Measurements from ENCODE around the gene ENTPD3.
A peak's percentile ranks its signal among the peaks of the same experiment; 100 is the strongest.
"Not testable (repeated sequence)": the region's sequence is repeated elsewhere in the genome, so short reads cannot be mapped to it uniquely, and the experiment has no call there.

The ENTPD3 gene

GRCh38 chr3:40453933-40454332, 66.9 kb downstream of the ENTPD3 start:
- Histone ChIP-seq H3K36me3 (ENCODE audit: control insufficient read depth, insufficient read depth, low read length) (peaks cover 7% of the 10 kb centered on the region), H3K9ac (ENCODE audit: low read length) (no peak overlapping the region), H3K4me1 (ENCODE audit: control insufficient read depth, insufficient read depth, low read length) (peaks cover 14% of the 10 kb centered on the region), H3K27ac (ENCODE audit: low read depth, low read length) (no peak overlapping the region), H3K4me3 (ENCODE audit: low read length) (peak overlapping the region; percentile 64), H3K27me3 (ENCODE audit: control insufficient read depth, insufficient read depth, low read length) (no peaks in the 10 kb centered on the region)

GRCh38 chr3:40455328-40455727, 68.3 kb downstream of the ENTPD3 start:
- no peak overlapping the region for H3K4me3 ChIP-seq (ENCODE audit: low read length)
- H3K27me3 ChIP-seq (ENCODE audit: control insufficient read depth, insufficient read depth, low read length) = no peaks in the 10 kb centered on the region
- H3K9ac ChIP-seq (ENCODE audit: low read length) = no peak overlapping the region
- peaks cover 12% of the 10 kb centered on the region for H3K36me3 ChIP-seq (ENCODE audit: control insufficient read depth, insufficient read depth, low read length)
- peaks cover 14% of the 10 kb centered on the region for H3K4me1 ChIP-seq (ENCODE audit: control insufficient read depth, insufficient read depth, low read length)
- no peak overlapping the region for H3K27ac ChIP-seq (ENCODE audit: low read depth, low read length)

GRCh38 chr3:40456279-40456939, 69.4 kb downstream of the ENTPD3 start:
- Histone ChIP-seq H3K9ac (ENCODE audit: low read length) (peak overlapping the region; percentile 56), H3K27me3 (ENCODE audit: control insufficient read depth, insufficient read depth, low read length) (no peaks in the 10 kb centered on the region), H3K27ac (ENCODE audit: low read depth, low read length) (peak overlapping the region; percentile 91), H3K4me1 (ENCODE audit: control insufficient read depth, insufficient read depth, low read length) (peaks cover 14% of the 10 kb centered on the region), H3K4me3 (ENCODE audit: low read length) (peak overlapping the region; percentile 99), H3K36me3 (ENCODE audit: control insufficient read depth, insufficient read depth, low read length) (peaks cover 10% of the 10 kb centered on the region)

GRCh38 chr3:40456940-40457823, 70.2 kb downstream of the ENTPD3 start, which contains the start of gene RPL14:
RPL14 (plus strand) TSS chr3:40457339; CDS start chr3:40457472, 133 bp downstream.
- Histone ChIP-seq H3K27me3 (ENCODE audit: control insufficient read depth, insufficient read depth, low read length) (no peaks in the 10 kb centered on the region), H3K36me3 (ENCODE audit: control insufficient read depth, insufficient read depth, low read length) (peaks cover 10% of the 10 kb centered on the region), H3K4me1 (ENCODE audit: control insufficient read depth, insufficient read depth, low read length) (peaks cover 13% of the 10 kb centered on the region), H3K4me3 (ENCODE audit: low read length) (peak within 1 kb of the TSS; percentile 99), H3K27ac (ENCODE audit: low read depth, low read length) (peak within 1 kb of the TSS; percentile 91), H3K9ac (ENCODE audit: low read length) (peak within 1 kb of the TSS; percentile 96)

- peaks cover 10% of the 10 kb centered on the region for H3K4me1 ChIP-seq (ENCODE audit: control insufficient read depth, insufficient read depth, low read length)
- H3K27ac ChIP-seq (ENCODE audit: low read depth, low read length) = no peak overlapping the region
- H3K4me3 ChIP-seq (ENCODE audit: low read length) = peak overlapping the region; percentile 99
- peaks cover 10% of the 10 kb centered on the region for H3K36me3 ChIP-seq (ENCODE audit: control insufficient read depth, insufficient read depth, low read length)
- no peak overlapping the region for H3K9ac ChIP-seq (ENCODE audit: low read length)
- no peaks in the 10 kb centered on the region for H3K27me3 ChIP-seq (ENCODE audit: control insufficient read depth, insufficient read depth, low read length)
These were observed 71.5 kb downstream of the ENTPD3 start for GRCh38 chr3:40458473-40458872.

- peaks cover 10% of the 10 kb centered on the region for H3K36me3 ChIP-seq (ENCODE audit: control insufficient read depth, insufficient read depth, low read length)
- not testable (repeated sequence) for H3K4me3 ChIP-seq (ENCODE audit: low read length); H3K27me3 ChIP-seq (ENCODE audit: control insufficient read depth, insufficient read depth, low read length)
These were observed 73.5 kb downstream of the ENTPD3 start for GRCh38 chr3:40460481-40460880.

GRCh38 chr3:40461161-40461560, 74.2 kb downstream of the ENTPD3 start:
- Histone ChIP-seq H3K27ac (ENCODE audit: low read depth, low read length) (no peak overlapping the region), H3K9ac (ENCODE audit: low read length) (no peak overlapping the region), H3K4me3 (ENCODE audit: low read length) (no peak overlapping the region), H3K4me1 (ENCODE audit: control insufficient read depth, insufficient read depth, low read length) (peaks cover 10% of the 10 kb centered on the region), H3K36me3 (ENCODE audit: control insufficient read depth, insufficient read depth, low read length) (peaks cover 10% of the 10 kb centered on the region), H3K27me3 (ENCODE audit: control insufficient read depth, insufficient read depth, low read length) (no peaks in the 10 kb centered on the region)

More at GRCh38 chr3:40460481-40460880, 73.5 kb downstream of the ENTPD3 start:
- peaks cover 10% of the 10 kb centered on the region for H3K4me1 ChIP-seq (ENCODE audit: control insufficient read depth, insufficient read depth, low read length)
- not testable (repeated sequence) for H3K27ac ChIP-seq (ENCODE audit: low read depth, low read length); H3K9ac ChIP-seq (ENCODE audit: low read length)

- H3K36me3 ChIP-seq (ENCODE audit: control insufficient read depth, insufficient read depth, low read length) = peaks cover 10% of the 10 kb centered on the region
- not testable (repeated sequence) for H3K9ac ChIP-seq (ENCODE audit: low read length); H3K27me3 ChIP-seq (ENCODE audit: control insufficient read depth, insufficient read depth, low read length); H3K27ac ChIP-seq (ENCODE audit: low read depth, low read length); H3K4me1 ChIP-seq (ENCODE audit: control insufficient read depth, insufficient read depth, low read length); H3K4me3 ChIP-seq (ENCODE audit: low read length)
These were observed 75.9 kb downstream of the ENTPD3 start for GRCh38 chr3:40462838-40463237.

GRCh38 chr3:40463579-40463978, 76.6 kb downstream of the ENTPD3 start:
- Histone ChIP-seq H3K9ac (ENCODE audit: low read length) (no peak overlapping the region), H3K36me3 (ENCODE audit: control insufficient read depth, insufficient read depth, low read length) (peaks cover 8% of the 10 kb centered on the region), H3K4me3 (ENCODE audit: low read length) (no peak overlapping the region), H3K27ac (ENCODE audit: low read depth, low read length) (no peak overlapping the region), H3K4me1 (ENCODE audit: control insufficient read depth, insufficient read depth, low read length) (peaks cover 2% of the 10 kb centered on the region), H3K27me3 (ENCODE audit: control insufficient read depth, insufficient read depth, low read length) (no peaks in the 10 kb centered on the region)

GRCh38 chr3:40464339-40465110, 77.5 kb downstream of the ENTPD3 start:
- no peak overlapping the region for H3K27ac ChIP-seq (ENCODE audit: low read depth, low read length)
- peaks cover 3% of the 10 kb centered on the region for H3K36me3 ChIP-seq (ENCODE audit: control insufficient read depth, insufficient read depth, low read length)
- no peak overlapping the region for H3K9ac ChIP-seq (ENCODE audit: low read length)
- no peak overlapping the region for H3K4me3 ChIP-seq (ENCODE audit: low read length)
- no peaks in the 10 kb centered on the region for H3K4me1 ChIP-seq (ENCODE audit: control insufficient read depth, insufficient read depth, low read length)
- no peaks in the 10 kb centered on the region for H3K27me3 ChIP-seq (ENCODE audit: control insufficient read depth, insufficient read depth, low read length)

GRCh38 chr3:40465111-40465407, 78.1 kb downstream of the ENTPD3 start:
- Histone ChIP-seq H3K9ac (ENCODE audit: low read length) (no peak overlapping the region), H3K4me1 (ENCODE audit: control insufficient read depth, insufficient read depth, low read length) (no peaks in the 10 kb centered on the region), H3K27me3 (ENCODE audit: control insufficient read depth, insufficient read depth, low read length) (no peaks in the 10 kb centered on the region), H3K4me3 (ENCODE audit: low read length) (no peak overlapping the region), H3K36me3 (ENCODE audit: control insufficient read depth, insufficient read depth, low read length) (no peaks in the 10 kb centered on the region), H3K27ac (ENCODE audit: low read depth, low read length) (no peak overlapping the region)

GRCh38 chr3:40465456-40465855, 78.5 kb downstream of the ENTPD3 start:
- Histone ChIP-seq H3K4me3 (ENCODE audit: low read length) (no peak overlapping the region), H3K27ac (ENCODE audit: low read depth, low read length) (no peak overlapping the region), H3K4me1 (ENCODE audit: control insufficient read depth, insufficient read depth, low read length) (no peaks in the 10 kb centered on the region), H3K36me3 (ENCODE audit: control insufficient read depth, insufficient read depth, low read length) (no peaks in the 10 kb centered on the region), H3K9ac (ENCODE audit: low read length) (no peak overlapping the region), H3K27me3 (ENCODE audit: control insufficient read depth, insufficient read depth, low read length) (no peaks in the 10 kb centered on the region)
